ENCODE results near the gene SVIL. TPM values are rescaled to one million over a fixed set of nuclear protein-coding genes. Genes with fewer than 3 reads are reported as not detected.
"Not testable (repeated sequence)": the region's sequence is repeated elsewhere in the genome, so short reads cannot be mapped to it uniquely, and the experiment has no call there.

Gene SVIL
- total RNA-seq, 1 experiment from 2014 or later = 5.7 TPM

GRCh38 chr10:29649561-29650551 lies 15.1 kb upstream of the SVIL start:
- no peak for DNase-seq (ENCODE audit: low spot score)

- no peak for DNase-seq (ENCODE audit: low spot score)
These were observed 14.2 kb upstream of the SVIL start for GRCh38 chr10:29648983-29649268.

- no peak for DNase-seq (ENCODE audit: low spot score)
These were observed 13.6 kb upstream of the SVIL start for GRCh38 chr10:29648114-29648982.

- DNase-seq (ENCODE audit: low spot score) = no peak
These were observed 12.7 kb upstream of the SVIL start for GRCh38 chr10:29647478-29647877.

GRCh38 chr10:29646960-29647461 lies 12.2 kb upstream of the SVIL start:
- no peak for DNase-seq (ENCODE audit: low spot score)

GRCh38 chr10:29646238-29646902 lies 11.6 kb upstream of the SVIL start:
- no peak for DNase-seq (ENCODE audit: low spot score)

- DNase-seq (ENCODE audit: low spot score) = no peak
These were observed 9.2 kb upstream of the SVIL start for GRCh38 chr10:29643771-29644501.

- DNase-seq (ENCODE audit: low spot score) = no peak
These were observed 8.2 kb upstream of the SVIL start for GRCh38 chr10:29642990-29643389.

GRCh38 chr10:29637537-29637936 lies 2.8 kb upstream of the SVIL start:
- DNase-seq (ENCODE audit: low spot score) = no peak

GRCh38 chr10:29636178-29636577 lies 1.4 kb upstream of the SVIL start:
- DNase-seq (ENCODE audit: low spot score) = peak; percentile 19

- peak; percentile 13 for DNase-seq (ENCODE audit: low spot score)
These were observed 957 bp upstream of the SVIL start for GRCh38 chr10:29635711-29636144.

- DNase-seq (ENCODE audit: low spot score) = no peak
These were observed 666 bp downstream of the SVIL start for GRCh38 chr10:29634105-29634504.

- DNase-seq (ENCODE audit: low spot score) = no peak
These were observed 3.8 kb downstream of the SVIL start for GRCh38 chr10:29631049-29631339.

- peak; percentile 45 for DNase-seq (ENCODE audit: low spot score)
These were observed 4.3 kb downstream of the SVIL start for GRCh38 chr10:29630205-29631048.

- no peak for DNase-seq (ENCODE audit: low spot score)
These were observed 5.8 kb downstream of the SVIL start for GRCh38 chr10:29628912-29629526.

GRCh38 chr10:29628311-29628710 lies 6.5 kb downstream of the SVIL start:
- DNase-seq (ENCODE audit: low spot score) = no peak

GRCh38 chr10:29627201-29628132 lies 7.3 kb downstream of the SVIL start:
- no peak for DNase-seq (ENCODE audit: low spot score)

GRCh38 chr10:29624357-29624756 lies 10.4 kb downstream of the SVIL start:
- not testable (repeated sequence) for DNase-seq (ENCODE audit: low spot score)

- no peak for DNase-seq (ENCODE audit: low spot score)
These were observed 11.0 kb downstream of the SVIL start for GRCh38 chr10:29623797-29624196.
